SK-N-SH (cell line): ENCODE results near the gene PCYT2.

Source experiments
- CTCF ChIP-seq: fragments of 200-600 bp; sonication (generic); IDR thresholded peaks from 2 replicates; pipeline ENCODE4 v1.6.1; 2017; ENCODE audit warnings: antibody characterized with exemption, mild to moderate bottlenecking, moderate library complexity
- EP300 ChIP-seq, 2 experiments: IDR thresholded peaks; 2 replicates each; pipeline versions ENCODE4 v1.4.0 to v1.6.1; 2012; ENCODE audit warnings: borderline replicate concordance in 1 of 2, low read depth in 1 of 2, low read length in 1 of 2
- FOSL2 ChIP-seq: IDR thresholded peaks from 2 replicates; pipeline ENCODE4 v1.4.0; 2012; ENCODE audit warnings: low read depth, mild to moderate bottlenecking, moderate library complexity, borderline replicate concordance
- FOXJ3 ChIP-seq: sonication (generic); formaldehyde crosslinking; IDR thresholded peaks from 2 replicates; pipeline ENCODE4 v1.5.1; 2020; ENCODE audit warnings: mild to moderate bottlenecking, missing genetic modification reagents
- FOXM1 ChIP-seq: IDR thresholded peaks from 2 replicates; pipeline ENCODE4 v1.4.0; 2012; ENCODE audit warnings: low read depth, mild to moderate bottlenecking
- MAX ChIP-seq: IDR thresholded peaks from 2 replicates; pipeline ENCODE4 v1.4.0; 2012; ENCODE audit warnings: low read depth
- MEF2A ChIP-seq: IDR thresholded peaks from 2 replicates; pipeline ENCODE4 v1.4.0; 2012; ENCODE audit warnings: low read depth, borderline replicate concordance
- NFIC ChIP-seq: IDR thresholded peaks from 2 replicates; pipeline ENCODE4 v1.4.0; 2012; ENCODE audit warnings: borderline replicate concordance
- RAD21 ChIP-seq: IDR thresholded peaks from 2 replicates; pipeline ENCODE4 v1.6.1; 2012; ENCODE audit warnings: mild to moderate bottlenecking, low read length
- REST ChIP-seq: IDR thresholded peaks from 2 replicates; pipeline ENCODE4 v1.6.1; 2012; ENCODE audit warnings: mild to moderate bottlenecking, low read depth, low read length, moderate library complexity
- RXRA ChIP-seq: IDR thresholded peaks from 2 replicates; pipeline ENCODE4 v1.4.0; 2012; ENCODE audit warnings: low read depth, mild to moderate bottlenecking, borderline replicate concordance
- SMC3 ChIP-seq: IDR thresholded peaks from 2 replicates; pipeline ENCODE4 v1.6.1; 2012; ENCODE audit warnings: low read depth, low read length, improper control_type of control experiment
- TCF12 ChIP-seq: IDR thresholded peaks from 2 replicates; pipeline ENCODE4 v1.4.0; 2012
- TEAD4 ChIP-seq: IDR thresholded peaks from 2 replicates; pipeline ENCODE4 v1.4.0; 2012; ENCODE audit warnings: mild to moderate bottlenecking, borderline replicate concordance; ENCODE audit not compliant: insufficient read depth

- TF ChIP-seq MAX (no peak), REST (no peak), RAD21 (no peak), NFIC (no peak), TCF12 (no peak), FOXJ3 (CRISPR knock-in tag) (no peak), CTCF (no peak), FOXM1 (no peak), RXRA (no peak), FOSL2 (no peak), SMC3 (no peak), TEAD4 (no peak), MEF2A (no peak), EP300 (IDR thresholded peaks at IDR 0.05; ENCODE audit: borderline replicate concordance in 1 of 2, low read depth in 1 of 2, low read length in 1 of 2) (no peak)
Observed at GRCh38 chr17:81944858-81945257, 33.7 kb upstream of the PCYT2 start.
